SU-DHL-6 (cell line): ENCODE results near the gene ABCG1.

Experiments
- EZH2phosphoT487 ChIP-seq: fragments of 200-600 bp; sonication (generic), shearing (Covaris generic); conservative IDR thresholded peaks from 2 replicates; pipeline ENCODE4 v1.6.1; 2018; ENCODE audit warnings: mild to moderate bottlenecking, antibody characterized with exemption, low read length, moderate library complexity, mixed read lengths
- TF ChIP-seq, protein P1 (sequence below): fragments of 200-600 bp; sonication (generic); IDR thresholded peaks from one replicate; pipeline ENCODE4 v1.5.1; 2017; ENCODE audit warnings: antibody characterized with exemption, mild to moderate bottlenecking, low read length, moderate library complexity; ENCODE audit not compliant: insufficient read depth, poor library complexity, severe bottlenecking

DNA sequence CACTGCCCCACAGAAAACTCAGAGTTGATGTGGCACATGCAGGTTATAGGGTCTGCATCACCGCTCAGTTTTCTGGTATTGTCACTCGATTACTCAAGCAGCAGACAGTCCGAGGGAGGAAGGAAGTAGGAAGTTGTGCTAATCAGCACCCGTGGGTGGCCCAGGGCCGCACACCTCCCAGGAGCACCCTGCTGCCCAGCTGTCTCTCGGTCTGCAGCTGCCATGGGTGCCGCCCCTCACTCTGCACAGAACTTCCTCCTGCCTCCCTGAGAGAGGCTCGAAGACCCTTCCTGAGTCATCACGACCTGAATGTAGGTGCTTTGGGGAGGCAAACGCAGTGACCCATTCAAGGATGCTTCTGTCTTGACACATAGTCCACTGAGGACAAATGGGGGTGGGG lies 100.4 kb downstream of the ABCG1 start:
- TF ChIP-seq, protein P1, sequence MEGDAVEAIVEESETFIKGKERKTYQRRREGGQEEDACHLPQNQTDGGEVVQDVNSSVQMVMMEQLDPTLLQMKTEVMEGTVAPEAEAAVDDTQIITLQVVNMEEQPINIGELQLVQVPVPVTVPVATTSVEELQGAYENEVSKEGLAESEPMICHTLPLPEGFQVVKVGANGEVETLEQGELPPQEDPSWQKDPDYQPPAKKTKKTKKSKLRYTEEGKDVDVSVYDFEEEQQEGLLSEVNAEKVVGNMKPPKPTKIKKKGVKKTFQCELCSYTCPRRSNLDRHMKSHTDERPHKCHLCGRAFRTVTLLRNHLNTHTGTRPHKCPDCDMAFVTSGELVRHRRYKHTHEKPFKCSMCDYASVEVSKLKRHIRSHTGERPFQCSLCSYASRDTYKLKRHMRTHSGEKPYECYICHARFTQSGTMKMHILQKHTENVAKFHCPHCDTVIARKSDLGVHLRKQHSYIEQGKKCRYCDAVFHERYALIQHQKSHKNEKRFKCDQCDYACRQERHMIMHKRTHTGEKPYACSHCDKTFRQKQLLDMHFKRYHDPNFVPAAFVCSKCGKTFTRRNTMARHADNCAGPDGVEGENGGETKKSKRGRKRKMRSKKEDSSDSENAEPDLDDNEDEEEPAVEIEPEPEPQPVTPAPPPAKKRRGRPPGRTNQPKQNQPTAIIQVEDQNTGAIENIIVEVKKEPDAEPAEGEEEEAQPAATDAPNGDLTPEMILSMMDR: no peak
- TF ChIP-seq EZH2phosphoT487: no peak
